Fibroblast of gingiva (primary cell): ENCODE results near the gene AIM2.
A peak's percentile ranks its signal among the peaks of the same experiment; 100 is the strongest.

ENCODE experiments used
- DNase-seq: peaks from one replicate; pipeline ENCODE4 v3.0.0-alpha.2; 2011; ENCODE audit warnings: low read depth

AIM2 gene

GRCh38 chr1:159076438-159077119, at the start of gene AIM2:
TSS of gene AIM2 (minus strand) at chr1:159076766. CDS start at chr1:159073499, 3,267 bp downstream.
- DNase-seq: no peak

DNA sequence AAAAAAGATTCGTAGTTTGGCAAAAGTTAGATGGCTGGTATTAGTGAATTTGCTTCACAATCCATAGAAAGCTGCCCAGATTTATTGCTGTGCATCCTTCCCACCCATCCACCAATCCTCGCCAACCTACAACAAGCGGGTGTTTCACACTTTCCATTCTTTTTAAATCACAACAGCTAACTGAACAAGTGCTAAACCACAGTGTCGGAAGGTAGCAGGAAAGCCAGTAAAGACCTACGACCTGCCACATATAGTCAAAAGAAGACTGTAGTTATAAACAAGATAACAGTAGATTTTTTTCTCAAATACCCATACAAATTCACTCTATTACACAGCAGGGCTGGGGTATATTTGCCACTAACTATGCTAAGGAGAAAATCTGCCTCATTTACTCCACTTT, 47.0 kb upstream of the AIM2 start:
- DNase-seq: no peak

DNA sequence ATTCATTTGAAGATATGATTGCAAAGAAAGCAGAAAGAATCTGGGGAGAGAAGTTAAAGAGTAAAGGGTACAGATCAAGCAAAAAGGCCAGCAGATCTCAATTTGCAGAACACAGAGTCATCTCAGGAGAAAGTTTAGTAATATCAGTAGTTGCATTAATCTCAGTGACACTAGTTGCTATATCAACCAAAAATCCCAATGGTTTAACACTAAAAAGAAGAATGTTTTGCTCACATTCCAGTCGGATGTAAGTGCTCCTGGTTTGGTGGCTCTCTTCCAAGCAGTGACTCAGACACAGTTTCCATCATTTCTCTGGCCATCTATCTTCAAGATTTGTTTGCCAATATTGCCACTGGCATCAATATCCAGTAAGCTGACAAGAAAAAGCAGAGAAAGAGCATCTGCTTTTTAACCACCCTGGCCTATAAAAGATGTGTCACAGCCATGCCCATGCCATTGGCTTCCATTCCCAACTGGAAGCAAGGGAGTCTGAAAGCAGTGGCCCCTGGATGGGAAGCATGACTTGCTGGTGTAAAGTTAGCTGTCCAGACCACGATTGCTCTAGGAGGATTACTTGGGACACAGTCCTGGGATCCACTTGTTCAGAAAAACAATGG, 45.5 kb upstream of the AIM2 start:
- DNase-seq: peak; percentile 32

DNA sequence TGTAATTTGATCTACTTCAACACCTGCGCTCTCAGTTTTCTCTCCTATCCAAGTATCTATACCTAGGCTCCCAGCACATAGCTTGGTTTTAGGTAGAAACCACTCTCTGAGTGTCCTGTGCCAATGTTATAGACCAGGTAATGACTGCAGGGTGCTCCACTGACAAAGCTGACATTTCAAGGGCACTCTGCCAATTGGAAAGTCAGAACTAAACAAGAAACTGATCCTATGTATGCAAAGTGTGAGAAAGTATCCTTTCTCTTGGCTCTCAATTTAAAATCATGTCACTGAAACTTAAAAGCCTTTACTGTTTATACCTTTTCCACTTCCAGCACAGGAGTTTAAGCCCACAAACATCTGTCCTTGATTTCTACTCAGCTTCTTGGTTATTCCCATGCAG, 45.0 kb upstream of the AIM2 start:
- no peak for DNase-seq

DNA sequence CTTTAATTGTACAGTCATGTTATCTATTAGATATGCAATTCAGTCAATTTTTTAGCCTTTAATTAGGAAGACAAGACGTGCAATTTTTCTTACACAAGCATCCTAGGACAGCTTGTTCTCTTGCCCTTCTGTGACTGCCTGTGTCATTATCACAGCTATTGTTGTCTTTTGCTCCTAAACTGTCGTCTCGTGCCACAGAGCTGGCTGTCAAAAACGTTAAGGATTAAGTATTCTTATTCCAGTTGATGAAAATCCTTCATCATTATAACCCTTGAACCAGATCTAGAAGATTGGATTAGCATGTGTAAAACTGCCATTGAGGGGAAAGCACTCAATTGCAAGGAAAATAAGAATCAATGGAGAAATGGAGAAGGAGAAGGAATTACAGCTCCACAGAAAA, 43.8 kb upstream of the AIM2 start:
- DNase-seq: no peak

GRCh38 chr1:159113596-159114433, 37.2 kb upstream of the AIM2 start:
- no peak for DNase-seq

GRCh38 chr1:159103021-159103420, 26.5 kb upstream of the AIM2 start:
- DNase-seq: peak; percentile 8

- DNase-seq: no peak
Measured at GRCh38 chr1:159100589-159100988, 24.0 kb upstream of the AIM2 start.

DNA sequence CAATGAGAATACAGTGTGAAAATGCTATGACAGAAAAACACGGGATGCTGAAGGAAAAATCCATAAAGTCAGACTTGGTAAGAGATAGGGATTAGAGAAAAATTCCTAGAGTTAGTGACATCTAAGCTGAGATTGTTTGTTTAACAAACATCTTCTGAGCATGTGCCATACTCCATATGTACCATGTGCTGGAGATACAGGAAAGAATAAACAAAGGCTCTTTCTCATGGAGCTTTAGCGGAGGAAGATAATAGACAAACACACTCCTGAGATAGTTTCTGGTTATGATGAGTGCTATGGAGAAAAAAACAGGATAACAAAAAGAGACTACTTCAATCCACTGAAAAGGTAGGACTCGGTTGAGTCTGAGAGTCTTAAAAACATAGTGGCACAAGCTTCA, 22.0 kb upstream of the AIM2 start:
- DNase-seq: no peak

GRCh38 chr1:159092036-159092760, 15.6 kb upstream of the AIM2 start:
- peak; percentile 55 for DNase-seq

DNA sequence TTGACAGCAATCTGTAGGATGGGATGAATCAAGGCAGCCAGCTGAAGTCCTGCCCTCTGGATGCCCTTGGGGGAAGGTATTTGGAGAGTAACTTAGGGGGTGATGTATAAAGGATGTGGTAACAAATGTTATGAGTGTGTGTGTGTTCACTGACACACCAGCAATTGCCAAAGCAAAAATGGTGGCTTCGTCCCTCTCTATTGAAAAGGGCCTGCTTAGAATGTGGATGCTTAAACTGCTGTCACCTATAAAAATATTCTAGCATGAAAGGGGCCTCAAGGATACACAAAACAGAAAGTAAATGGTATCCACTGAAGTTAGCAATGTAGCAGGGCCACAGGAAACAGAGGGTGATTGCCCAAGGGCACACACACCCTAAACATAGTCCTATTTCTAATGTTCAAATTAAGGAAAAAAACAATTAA, 15.1 kb upstream of the AIM2 start:
- peak; percentile 7 for DNase-seq

DNA sequence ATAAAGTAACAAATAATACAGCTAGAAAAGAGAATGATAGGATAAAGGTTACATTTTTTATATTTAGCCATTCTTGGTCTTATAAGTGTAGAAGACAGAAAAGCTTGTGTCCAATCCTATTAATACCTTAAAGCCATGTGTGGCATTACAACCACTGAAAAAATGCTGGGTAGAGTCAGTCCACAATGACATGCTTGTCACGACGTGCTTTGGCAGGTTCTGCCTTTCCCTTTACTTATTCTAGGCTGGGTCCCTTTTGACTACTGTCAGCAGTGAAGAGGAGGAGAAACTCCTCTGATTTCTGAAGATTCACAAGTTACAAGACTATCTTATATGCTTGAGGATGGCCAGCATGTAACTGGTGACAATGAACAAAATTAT, 14.6 kb upstream of the AIM2 start:
- no peak for DNase-seq

GRCh38 chr1:159090286-159091179, 14.0 kb upstream of the AIM2 start:
- DNase-seq: no peak

GRCh38 chr1:159089184-159089791, 12.7 kb upstream of the AIM2 start:
- DNase-seq: no peak

DNA sequence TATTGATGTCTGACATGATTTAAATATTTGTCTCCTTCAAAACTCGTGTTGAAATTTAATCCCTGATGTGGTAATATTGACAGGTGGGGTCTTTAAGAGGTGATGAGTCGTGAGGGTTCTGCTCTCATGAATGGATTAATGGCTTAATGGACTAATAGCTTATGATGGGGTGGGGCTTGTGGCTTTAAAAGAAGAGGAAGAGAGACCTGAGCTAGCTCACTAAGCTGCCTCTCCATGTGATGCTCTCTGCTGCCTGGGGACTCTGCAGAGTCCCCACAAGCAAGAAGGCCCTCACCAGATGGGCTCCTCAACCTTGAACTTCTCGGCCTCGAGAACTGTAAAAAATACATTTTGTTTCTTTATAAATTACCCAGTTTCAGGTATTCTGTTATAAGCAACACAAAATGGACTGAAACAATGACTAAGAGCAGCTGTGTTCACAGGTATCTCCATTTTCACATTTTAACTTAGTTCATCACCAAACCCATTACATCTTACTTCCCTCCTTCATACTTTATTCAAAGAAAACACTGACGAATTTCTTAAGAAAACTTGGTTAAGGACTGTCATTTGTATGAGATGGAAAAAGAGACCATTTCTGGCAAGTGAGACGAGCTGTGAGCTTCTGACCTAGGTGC, 12.1 kb upstream of the AIM2 start:
- no peak for DNase-seq

GRCh38 chr1:159088050-159088449, 11.5 kb upstream of the AIM2 start:
- peak; percentile 75 for DNase-seq

- DNase-seq: peak; percentile 6
Measured at GRCh38 chr1:159084867-159085266, 8.3 kb upstream of the AIM2 start.

GRCh38 chr1:159084152-159084551, 7.6 kb upstream of the AIM2 start:
- no peak for DNase-seq

GRCh38 chr1:159083013-159083412, 6.4 kb upstream of the AIM2 start:
- no peak for DNase-seq

DNA sequence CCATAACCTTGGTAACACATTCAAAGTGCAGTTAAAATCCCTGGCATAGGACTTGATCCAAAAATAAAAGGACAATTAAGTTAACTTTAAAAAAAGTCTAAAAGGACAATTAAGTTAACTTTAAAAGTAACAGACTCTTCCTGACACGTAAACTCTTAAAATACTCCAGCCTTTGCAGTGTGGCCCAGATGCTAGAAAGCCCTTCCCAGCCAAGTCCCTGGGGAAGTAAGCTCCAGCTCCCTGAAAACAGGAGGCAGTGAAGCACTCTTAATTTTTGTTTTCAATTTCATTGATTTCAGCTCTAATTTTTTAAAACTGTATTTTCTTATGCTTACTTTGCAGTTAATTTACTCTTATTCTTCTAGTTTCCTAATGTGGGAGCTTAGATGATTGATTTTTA, 5.1 kb upstream of the AIM2 start:
- DNase-seq: no peak
